IMR-90 (cell line): ENCODE measurements around the gene RASL10B. TPM values are rescaled to one million over a fixed set of nuclear protein-coding genes. Genes with fewer than 3 reads are reported as not detected.

ENCODE experiments used
- ATAC-seq: fragments of 200-7000 bp; cut with Tn5 transposase; 2 replicates; pipeline ENCODE4 v1.9.1; 2020; ENCODE audit warnings: low read depth, mild to moderate bottlenecking, moderate library complexity
- BruUV-seq: library from RNA; stranded (reverse); fragments of 400-500 nt; replicated peaks from 2 replicates; lab custom pipeline; 2021; lab: Mats Ljungman, UMichigan
- CTCF ChIA-PET: fragments of 300-600 bp; formaldehyde crosslinking; extraction: SDS; loops from one replicate; lab custom pipeline; 2021; ENCODE audit warnings: antibody characterized with exemption; lab: Yijun Ruan, JAX
- POLR2A ChIA-PET: fragments of 300-600 bp; sonication (Branson Sonifier 250); formaldehyde crosslinking; loops from one replicate; lab custom pipeline; 2022; ENCODE audit warnings: antibody characterized with exemption; ENCODE audit not compliant: unreplicated experiment; lab: Charles Lee
- DNase-seq: peaks from one replicate; pipeline ENCODE4 v3.0.0; 2013
- H2AFZ ChIP-seq: replicated peaks from 2 replicates; pipeline ENCODE3; 2013; ENCODE audit warnings: low read length, mild to moderate bottlenecking; ENCODE audit not compliant: poor library complexity
- H2AK5ac ChIP-seq: 2 replicates; pipeline ENCODE4 v1.6.1; 2013; ENCODE audit warnings: low read depth, low read length, inconsistent platforms
- H2AK9ac ChIP-seq: replicated peaks from 2 replicates; pipeline ENCODE3; 2013; ENCODE audit warnings: mild to moderate bottlenecking, low read depth, low read length, moderate library complexity; ENCODE audit not compliant: poor library complexity
- H2BK120ac ChIP-seq: 2 replicates; pipeline ENCODE4 v1.6.1; 2013; ENCODE audit warnings: low read depth, low read length, inconsistent platforms
- H2BK15ac ChIP-seq: 3 replicates; pipeline ENCODE4 v1.6.1; 2013; ENCODE audit warnings: low read depth, low read length, inconsistent platforms
- H2BK20ac ChIP-seq: 2 replicates; pipeline ENCODE4 v1.6.1; 2013; ENCODE audit warnings: low read depth, mild to moderate bottlenecking, inconsistent platforms, low read length, moderate library complexity
- H2BK5ac ChIP-seq: 2 replicates; pipeline ENCODE4 v1.6.1; 2013; ENCODE audit warnings: mild to moderate bottlenecking, low read depth, low read length, inconsistent platforms; ENCODE audit not compliant: poor library complexity, severe bottlenecking
- H3K14ac ChIP-seq: replicated peaks from 2 replicates; pipeline ENCODE4 v1.6.1; 2013; ENCODE audit warnings: low read depth, low read length, inconsistent platforms
- H3K18ac ChIP-seq: 2 replicates; pipeline ENCODE4 v1.6.1; 2013; ENCODE audit warnings: low read depth, low read length, control low read depth
- H3K23ac ChIP-seq: 2 replicates; pipeline ENCODE4 v1.6.1; 2013; ENCODE audit warnings: low read depth, low read length, inconsistent platforms
- H3K27ac ChIP-seq: 2 replicates; pipeline ENCODE4 v1.5.1; 2013; ENCODE audit warnings: mild to moderate bottlenecking, control low read depth, low read length; ENCODE audit not compliant: insufficient read depth
- H3K27me3 ChIP-seq: 2 replicates; pipeline ENCODE4 v1.6.1; 2013; ENCODE audit warnings: low read length; ENCODE audit not compliant: control insufficient read depth, insufficient read depth
- H3K36me3 ChIP-seq: 2 replicates; pipeline ENCODE4 v1.6.1; 2013; ENCODE audit warnings: low read length, mixed read lengths; ENCODE audit not compliant: control insufficient read depth, insufficient read depth
- H3K4ac ChIP-seq: 2 replicates; pipeline ENCODE4 v1.6.1; 2013; ENCODE audit warnings: low read depth, low read length, inconsistent platforms
- H3K4me1 ChIP-seq: 2 replicates; pipeline ENCODE4 v1.6.1; 2013; ENCODE audit warnings: low read length, mixed read lengths; ENCODE audit not compliant: control insufficient read depth, insufficient read depth
- H3K4me2 ChIP-seq: 2 replicates; pipeline ENCODE4 v1.6.1; 2013; ENCODE audit warnings: low read depth, mild to moderate bottlenecking, control low read depth, low read length, moderate library complexity
- H3K4me3 ChIP-seq: 2 replicates; pipeline ENCODE4 v1.5.1; 2013; ENCODE audit warnings: low read depth, mild to moderate bottlenecking, control low read depth, low read length, moderate library complexity; ENCODE audit not compliant: insufficient read depth
- H3K56ac ChIP-seq: 2 replicates; pipeline ENCODE4 v1.6.1; 2013; ENCODE audit warnings: low read length, inconsistent platforms; ENCODE audit not compliant: insufficient read depth; ENCODE audit errors: extremely low read depth
- H3K79me1 ChIP-seq, 2 experiments: 2 replicates each; pipeline ENCODE4 v1.6.1; 2013; ENCODE audit warnings: low read length in 2 of 2, inconsistent platforms in 1 of 2, low read depth in 1 of 2
- H3K9ac ChIP-seq: 2 replicates; pipeline ENCODE4 v1.6.1; 2013; ENCODE audit warnings: low read depth, low read length, control low read depth
- H3K9me1 ChIP-seq: 2 replicates; pipeline ENCODE4 v1.6.1; 2013; ENCODE audit warnings: low read length, inconsistent platforms; ENCODE audit not compliant: insufficient read depth
- H3K9me3 ChIP-seq: 2 replicates; pipeline ENCODE4 v1.6.1; 2013; ENCODE audit warnings: low read length; ENCODE audit not compliant: control insufficient read depth, insufficient read depth
- H4K20me1 ChIP-seq: 2 replicates; pipeline ENCODE4 v1.6.1; 2013; ENCODE audit warnings: low read length, inconsistent platforms; ENCODE audit not compliant: insufficient read depth
- H4K5ac ChIP-seq: 2 replicates; pipeline ENCODE4 v1.6.1; 2013; ENCODE audit warnings: mild to moderate bottlenecking, low read depth, low read length, control low read depth
- H4K8ac ChIP-seq, 2 experiments: 2 replicates each; pipeline ENCODE4 v1.6.1; 2013; ENCODE audit warnings: low read depth in 2 of 2, low read length in 2 of 2, control low read depth in 1 of 2, inconsistent platforms in 1 of 2
- H4K91ac ChIP-seq: 2 replicates; pipeline ENCODE4 v1.6.1; 2013; ENCODE audit warnings: low read depth, low read length, inconsistent platforms; ENCODE audit not compliant: insufficient read depth
- FOS ChIP-seq: fragments of 150-350 bp; IDR thresholded peaks from 2 replicates; pipeline ENCODE4 v1.6.1; 2016; ENCODE audit warnings: low read depth, low read length
- MAZ ChIP-seq: IDR thresholded peaks from 2 replicates; pipeline ENCODE4 v1.6.1; 2012; ENCODE audit warnings: low read depth, mild to moderate bottlenecking, low read length, improper control_type of control experiment, moderate library complexity, borderline replicate concordance
- WGBS, 2 experiments: methylation state at CpG; one replicate each; pipeline versions ENCODE4 v1.1.5 to v1.1.7; 2013; ENCODE audit warnings: missing lambda C conversion rate in 2 of 2; ENCODE audit not compliant: insufficient read length in 1 of 2; ENCODE audit errors: extremely low coverage in 2 of 2; 5-methylcytosine and 5-hydroxymethylcytosine counted together
- dilution Hi-C: fragments of 300-500 bp; cut with HindIII; formaldehyde crosslinking; loops from one replicate; pipeline ENCODE4 v1.14.3; 2018; ENCODE audit warnings: low sequenced_read_pairs; ENCODE audit not compliant: unreplicated experiment
- in situ Hi-C: fragments of 300-500 bp; cut with MboI; formaldehyde crosslinking; loops from 3 replicates; pipeline ENCODE4 v1.14.3; 2019; ENCODE audit warnings: low sequenced_read_pairs, inconsistent platforms, mixed read lengths
- intact Hi-C: fragments of 100-400 bp; cut with micrococcal nuclease; formaldehyde crosslinking; loops from 2 replicates; pipeline ENCODE4 v1.10.0; 2022
- polyA plus RNA-seq, 3 experiments: library from polyadenylated mRNA; depleted of rRNA; stranded (reverse); fragments of >200 nt; gene quantifications; 2 replicates each; pipeline ENCODE4 v1.2.3, GENCODE V29; 2012; ENCODE audit warnings: low replicate concordance in 1 of 3
- total RNA-seq: library from RNA; depleted of rRNA; stranded (reverse); fragments of >200 nt; gene quantifications from 2 replicates; pipeline ENCODE4 v1.2.3, GENCODE V29; 2012

RASL10B gene
- total and polyA plus RNA-seq, 2 of the 4 experiments (the other 2 are of a cell fraction), result 4.1 to 4.7 TPM

GRCh38 chr17:35692512-35693210 lies 38.8 kb upstream of the RASL10B start:
- H3K14ac ChIP-seq, result no peak overlapping the region
- H4K5ac ChIP-seq, result no peak overlapping the region
- TF ChIP-seq MAZ, result no peak
- no peak for TF ChIP-seq FOS
- no peak for DNase-seq
- ATAC-seq, result no peak
- H2AK9ac ChIP-seq, result no peak overlapping the region
- no peak overlapping the region for H3K4ac ChIP-seq
- no peaks in the 10 kb centered on the region for H3K27me3 ChIP-seq
- H2AK5ac ChIP-seq, result no peak overlapping the region
- no peak overlapping the region for H3K56ac ChIP-seq
- H4K8ac ChIP-seq, result no peak overlapping the region
- H3K4me2 ChIP-seq, result no peak overlapping the region
- in situ Hi-C loops, result no loop called here
- no peak overlapping the region for H2BK20ac ChIP-seq
- no peak overlapping the region for H3K23ac ChIP-seq
- H2BK120ac ChIP-seq, result no peak overlapping the region
- no CpG with 5 or more reads among the region's 7 CpGs for WGBS, 2 experiments
- BruUV-seq, result no TSS peak
- H3K9me1 ChIP-seq, result peaks cover 5% of the 10 kb centered on the region; the same call in 1 of the 2 replicates
- no peak overlapping the region for H3K27ac ChIP-seq
- no peak overlapping the region for H2BK5ac ChIP-seq
- H3K79me1 ChIP-seq, result peaks cover 18 to 29% of the 10 kb centered on the region in 2 experiments; a peak in 3 of 4 replicates
- no peak overlapping the region for H2AFZ ChIP-seq
- peaks cover 26% of the 10 kb centered on the region for H3K36me3 ChIP-seq
- dilution Hi-C loops, result no loop called here
- H4K91ac ChIP-seq, result no peak overlapping the region
- CTCF ChIA-PET, result no interaction called here
- H3K4me1 ChIP-seq, result no peaks in the 10 kb centered on the region
- no peaks in the 10 kb centered on the region for H3K9me3 ChIP-seq
- no peak overlapping the region for H2BK15ac ChIP-seq
- POLR2A ChIA-PET, result no interaction called here
- H3K4me3 ChIP-seq, result no peak overlapping the region
- intact Hi-C loops, result no loop called here
- H3K18ac ChIP-seq, result no peak overlapping the region
- no peak overlapping the region for H3K9ac ChIP-seq
- no peaks in the 10 kb centered on the region for H4K20me1 ChIP-seq
